ENCODE results near the gene NECAB3.

- TF ChIP-seq EZH2 (optimal IDR thresholded peaks at IDR 0.05; ENCODE audit: low read depth, low read length) (no peak), CTCF (IDR thresholded peaks at IDR 0.05; ENCODE audit: low read length) (no peak)
Measured at GRCh38 chr20:33675136-33675959, 1.1 kb upstream of the NECAB3 start.

Measured in MM.1S (cell line).